ENCODE results near the gene FSCN2. TPM values are rescaled to one million over a fixed set of nuclear protein-coding genes. Genes with fewer than 3 reads are reported as not detected.
A peak's percentile ranks its signal among the peaks of the same experiment; 100 is the strongest.

The FSCN2 gene
- total and polyA plus RNA-seq, 8 donors: 2.5 to 15.3 (median 10.7) TPM

DNA sequence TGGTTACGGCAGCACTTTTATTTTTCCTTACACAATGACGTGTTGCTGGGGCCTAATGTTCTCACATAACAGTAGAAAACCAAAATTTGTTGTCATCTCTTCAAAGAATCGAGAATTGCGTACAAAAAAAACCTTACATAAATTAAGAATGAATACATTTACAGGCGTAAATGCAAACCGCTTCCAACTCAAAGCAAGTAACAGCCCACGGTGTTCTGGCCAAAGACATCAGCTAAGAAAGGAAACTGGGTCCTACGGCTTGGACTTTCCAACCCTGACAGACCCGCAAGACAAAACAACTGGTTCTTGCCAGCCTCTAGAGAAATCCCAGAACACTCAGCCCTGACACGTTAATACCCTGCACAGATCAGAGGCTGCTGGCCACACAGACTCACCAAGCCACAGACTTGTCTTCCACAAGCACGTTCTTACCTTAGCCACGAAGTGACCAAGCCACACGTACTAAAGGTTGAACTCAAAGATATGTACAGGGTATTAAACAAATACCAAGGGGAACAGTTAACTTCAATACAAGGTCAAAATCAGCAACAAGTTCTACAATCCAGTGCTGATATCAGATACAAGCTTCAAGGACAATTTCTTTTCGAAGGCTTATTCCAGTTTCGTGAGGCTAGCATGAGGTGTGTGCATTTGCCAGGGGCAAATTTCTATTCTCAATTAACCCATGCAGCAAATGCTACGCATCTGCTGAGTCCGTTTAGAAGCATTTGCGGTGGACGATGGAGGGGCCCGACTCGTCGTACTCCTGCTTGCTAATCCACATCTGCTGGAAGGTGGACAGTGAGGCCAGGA is 18.0 kb upstream of the FSCN2 start:
- WGBS, 2 donors: 8 to 9% methylated on average over 22 of the region's 22 CpGs
- DNase-seq (peak in 2 of 6 donors; percentile 16 to 21), FAIRE-seq (no peak), ATAC-seq (no peak)
- Histone ChIP-seq H3K27ac (peak overlapping the region in 3 of 4 donors; percentile 84 to 100 (median 100)), H3K4me1 (peaks cover 0 to 7% (median 0%) of the 10 kb centered on the region in 3 donors), H3K4me3 (peak overlapping the region; percentile 77 to 97 (median 88)), H3K9me3 (no peaks in the 10 kb centered on the region), H3K36me3 (peaks cover 9 to 21% (median 18%) of the 10 kb centered on the region in 3 donors), H3K27me3 (no peaks in the 10 kb centered on the region)
- intact Hi-C loops (cut with DNase I): loop anchor here in 1 of 3 donors (2.0 kb wide), 1 partner anchor 113 kb away; no protein-coding TSS in a partner anchor
- TF ChIP-seq, protein P1, sequence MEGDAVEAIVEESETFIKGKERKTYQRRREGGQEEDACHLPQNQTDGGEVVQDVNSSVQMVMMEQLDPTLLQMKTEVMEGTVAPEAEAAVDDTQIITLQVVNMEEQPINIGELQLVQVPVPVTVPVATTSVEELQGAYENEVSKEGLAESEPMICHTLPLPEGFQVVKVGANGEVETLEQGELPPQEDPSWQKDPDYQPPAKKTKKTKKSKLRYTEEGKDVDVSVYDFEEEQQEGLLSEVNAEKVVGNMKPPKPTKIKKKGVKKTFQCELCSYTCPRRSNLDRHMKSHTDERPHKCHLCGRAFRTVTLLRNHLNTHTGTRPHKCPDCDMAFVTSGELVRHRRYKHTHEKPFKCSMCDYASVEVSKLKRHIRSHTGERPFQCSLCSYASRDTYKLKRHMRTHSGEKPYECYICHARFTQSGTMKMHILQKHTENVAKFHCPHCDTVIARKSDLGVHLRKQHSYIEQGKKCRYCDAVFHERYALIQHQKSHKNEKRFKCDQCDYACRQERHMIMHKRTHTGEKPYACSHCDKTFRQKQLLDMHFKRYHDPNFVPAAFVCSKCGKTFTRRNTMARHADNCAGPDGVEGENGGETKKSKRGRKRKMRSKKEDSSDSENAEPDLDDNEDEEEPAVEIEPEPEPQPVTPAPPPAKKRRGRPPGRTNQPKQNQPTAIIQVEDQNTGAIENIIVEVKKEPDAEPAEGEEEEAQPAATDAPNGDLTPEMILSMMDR (IDR thresholded peaks at IDR 0.05): no peak

DNA sequence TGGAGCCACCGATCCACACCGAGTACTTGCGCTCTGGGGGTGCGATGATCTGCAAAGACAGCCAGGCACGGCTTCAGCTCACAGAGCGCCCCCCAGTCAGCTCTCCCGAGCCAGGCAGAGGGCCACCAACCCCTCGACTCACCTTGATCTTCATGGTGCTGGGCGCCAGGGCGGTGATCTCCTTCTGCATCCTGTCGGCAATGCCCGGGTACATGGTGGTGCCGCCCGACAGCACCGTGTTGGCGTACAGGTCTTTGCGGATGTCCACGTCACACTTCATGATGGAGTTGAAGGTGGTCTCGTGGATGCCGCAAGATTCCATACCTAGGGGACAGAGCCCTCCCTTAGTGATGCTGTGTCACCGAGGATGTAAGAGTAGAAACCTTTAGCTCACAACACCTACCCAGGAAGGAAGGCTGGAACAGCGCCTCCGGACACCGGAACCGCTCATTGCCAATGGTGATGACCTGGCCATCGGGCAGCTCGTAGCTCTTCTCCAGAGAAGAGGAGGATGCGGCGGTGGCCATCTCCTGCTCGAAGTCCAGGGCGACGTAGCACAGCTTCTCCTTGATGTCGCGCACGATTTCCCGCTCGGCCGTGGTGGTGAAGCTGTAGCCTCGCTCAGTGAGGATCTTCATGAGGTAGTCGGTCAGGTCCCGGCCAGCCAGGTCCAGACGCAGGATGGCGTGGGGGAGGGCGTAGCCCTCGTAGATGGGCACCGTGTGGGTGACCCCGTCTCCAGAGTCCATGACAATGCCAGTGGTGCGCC is 17.2 kb upstream of the FSCN2 start:
- ATAC-seq (no peak), DNase-seq (peak in 4 of 6 donors; percentile 50 to 83 (median 68)), FAIRE-seq (no peak)
- TF ChIP-seq, protein P1 (IDR thresholded peaks at IDR 0.05): no peak
- Histone ChIP-seq H3K36me3 (peaks cover 9 to 21% (median 18%) of the 10 kb centered on the region in 3 donors), H3K4me3 (peak overlapping the region; percentile 77 to 97 (median 88)), H3K4me1 (peaks cover 4 to 13% (median 6%) of the 10 kb centered on the region in 3 donors), H3K9me3 (no peaks in the 10 kb centered on the region), H3K27ac (peak overlapping the region in 3 of 4 donors; percentile 84 to 100 (median 100)), H3K27me3 (no peaks in the 10 kb centered on the region)
- 2% methylated on average over 46 to 48 of the region's 48 CpGs for WGBS, 2 donors
- intact Hi-C loops (cut with DNase I): loop anchor here in 1 of 3 donors (2.0 kb wide), 1 partner anchor 114 kb away; no protein-coding TSS in a partner anchor

- Histone ChIP-seq H3K27me3 (no peaks in the 10 kb centered on the region), H3K36me3 (peaks cover 9 to 21% (median 18%) of the 10 kb centered on the region in 3 donors), H3K27ac (peak overlapping the region; percentile 84 to 100 (median 98)), H3K9me3 (no peaks in the 10 kb centered on the region), H3K4me3 (peak overlapping the region; percentile 77 to 97 (median 88)), H3K4me1 (peaks cover 6 to 18% (median 9%) of the 10 kb centered on the region in 3 donors)
- DNase-seq (no peak), ATAC-seq (no peak), FAIRE-seq (no peak)
- 0 to 1% methylated on average over 9 of the region's 9 CpGs for WGBS, 2 donors
- intact Hi-C loops (cut with DNase I): loop anchor here in 1 of 3 donors (2.0 kb wide), 1 partner anchor 115 kb away; no protein-coding TSS in a partner anchor
- TF ChIP-seq, protein P1 (IDR thresholded peaks at IDR 0.05): no peak
Measured at GRCh38 chr17:81511554-81511803, 16.7 kb upstream of the FSCN2 start.

GRCh38 chr17:81511804-81512561 is 16.2 kb upstream of the FSCN2 start:
- Histone ChIP-seq H3K36me3 (peaks cover 9 to 21% (median 18%) of the 10 kb centered on the region in 3 donors), H3K4me1 (peaks cover 6 to 19% (median 9%) of the 10 kb centered on the region in 3 donors), H3K9me3 (no peaks in the 10 kb centered on the region), H3K4me3 (peak overlapping the region; percentile 77 to 97 (median 88)), H3K27ac (peak overlapping the region; percentile 84 to 100 (median 98)), H3K27me3 (no peaks in the 10 kb centered on the region)
- DNase-seq (peak in 4 of 6 donors; percentile 57 to 87 (median 62)), ATAC-seq (peak; percentile 1 to 10 (median 4)), FAIRE-seq (no peak)
- intact Hi-C loops (cut with DNase I): loop anchor here in 1 of 3 donors (2.0 kb wide), 1 partner anchor 115 kb away; no protein-coding TSS in a partner anchor
- 1% methylated on average over 57 to 62 of the region's 62 CpGs for WGBS, 2 donors
- TF ChIP-seq, protein P1 (IDR thresholded peaks at IDR 0.05): no peak

Measured in pancreas (tissue), 10 donors.